Measurements from ENCODE around the gene RORC. TPM values are rescaled to one million over a fixed set of nuclear protein-coding genes. Genes with fewer than 3 reads are reported as not detected.

RORC gene
- total RNA-seq, 2 donors from 2014 or later: 32.3 to 51.4 TPM

DNA sequence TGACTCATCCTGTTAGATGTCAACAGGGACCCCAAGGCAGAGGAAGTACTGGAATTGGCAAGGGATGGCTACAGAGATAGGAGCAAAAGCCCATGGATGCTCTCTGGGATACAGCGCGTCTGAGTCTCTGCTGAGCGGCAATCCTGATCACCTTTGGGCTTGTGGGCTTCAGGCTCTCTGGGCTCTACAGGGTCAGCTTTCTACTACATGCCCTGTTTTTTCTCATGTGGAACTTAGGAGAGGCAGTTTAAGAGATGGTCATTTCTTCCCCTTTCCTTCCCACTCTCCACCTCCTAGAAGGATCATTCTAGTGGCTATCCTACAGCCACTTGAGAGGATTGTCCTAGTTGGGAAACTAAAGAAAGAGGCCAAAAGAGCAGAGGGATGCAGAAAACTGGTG is 27.7 kb downstream of the RORC start:
- Histone ChIP-seq H3K4me1 (no peaks in the 10 kb centered on the region), H3K27me3 (no peaks in the 10 kb centered on the region), H3K36me3 (replicated peaks in 1 of 2; ENCODE audit: insufficient read depth in 1 of 2, low read depth in 2 of 2) (peaks cover 0 to 4% of the 10 kb centered on the region in 2 donors), H3K4me3 (no peak overlapping the region), H3K9me3 (no peaks in the 10 kb centered on the region), H3K27ac (no peak overlapping the region)
- intact Hi-C loops (cut with DNase I): loop anchor here (2.0 kb wide), 1 partner anchor 21 kb away; no protein-coding TSS in a partner anchor
- TF ChIP-seq POLR2A (IDR thresholded peaks at IDR 0.05): no peak
- TF ChIP-seq, protein P1, sequence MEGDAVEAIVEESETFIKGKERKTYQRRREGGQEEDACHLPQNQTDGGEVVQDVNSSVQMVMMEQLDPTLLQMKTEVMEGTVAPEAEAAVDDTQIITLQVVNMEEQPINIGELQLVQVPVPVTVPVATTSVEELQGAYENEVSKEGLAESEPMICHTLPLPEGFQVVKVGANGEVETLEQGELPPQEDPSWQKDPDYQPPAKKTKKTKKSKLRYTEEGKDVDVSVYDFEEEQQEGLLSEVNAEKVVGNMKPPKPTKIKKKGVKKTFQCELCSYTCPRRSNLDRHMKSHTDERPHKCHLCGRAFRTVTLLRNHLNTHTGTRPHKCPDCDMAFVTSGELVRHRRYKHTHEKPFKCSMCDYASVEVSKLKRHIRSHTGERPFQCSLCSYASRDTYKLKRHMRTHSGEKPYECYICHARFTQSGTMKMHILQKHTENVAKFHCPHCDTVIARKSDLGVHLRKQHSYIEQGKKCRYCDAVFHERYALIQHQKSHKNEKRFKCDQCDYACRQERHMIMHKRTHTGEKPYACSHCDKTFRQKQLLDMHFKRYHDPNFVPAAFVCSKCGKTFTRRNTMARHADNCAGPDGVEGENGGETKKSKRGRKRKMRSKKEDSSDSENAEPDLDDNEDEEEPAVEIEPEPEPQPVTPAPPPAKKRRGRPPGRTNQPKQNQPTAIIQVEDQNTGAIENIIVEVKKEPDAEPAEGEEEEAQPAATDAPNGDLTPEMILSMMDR (IDR thresholded peaks at IDR 0.05): no peak
- DNase-seq (no peak), ATAC-seq (no peak)
- WGBS, 2 donors: 89 to 100% methylated on average over 3 of the region's 3 CpGs

DNA sequence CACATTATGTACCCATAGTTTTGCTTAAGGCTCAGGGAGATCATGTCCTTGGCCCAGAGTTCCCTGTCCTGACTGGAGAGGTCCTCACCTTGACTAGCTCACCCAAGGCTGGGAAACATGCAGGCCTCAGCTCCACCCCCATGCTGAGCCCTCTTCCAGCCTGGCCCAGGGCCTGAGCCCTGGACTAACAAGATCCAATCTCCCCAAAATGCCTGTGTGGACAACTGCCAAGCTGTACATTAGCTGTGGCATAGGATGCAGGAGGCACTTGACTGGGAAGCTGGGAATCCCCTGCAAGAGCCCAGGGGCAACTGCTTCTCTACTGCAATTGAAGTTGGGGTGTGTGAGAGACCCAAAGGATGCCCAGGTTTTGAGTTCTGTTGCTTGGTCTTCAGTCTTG is 28.4 kb downstream of the RORC start:
- Histone ChIP-seq H3K9me3 (no peaks in the 10 kb centered on the region), H3K27ac (no peak overlapping the region), H3K4me1 (no peaks in the 10 kb centered on the region), H3K36me3 (replicated peaks in 1 of 2; ENCODE audit: insufficient read depth in 1 of 2, low read depth in 2 of 2) (peaks cover 0 to 4% of the 10 kb centered on the region in 2 donors), H3K27me3 (no peaks in the 10 kb centered on the region), H3K4me3 (no peak overlapping the region)
- ATAC-seq (no peak), DNase-seq (no peak)
- no peak for TF ChIP-seq POLR2A (IDR thresholded peaks at IDR 0.05)
- TF ChIP-seq, protein P1 (IDR thresholded peaks at IDR 0.05): no peak
- intact Hi-C loops (cut with DNase I): no loop called here

GRCh38 chr1:151802372-151802771 is 29.2 kb downstream of the RORC start:
- Histone ChIP-seq H3K27ac (no peak overlapping the region), H3K36me3 (replicated peaks in 1 of 2; ENCODE audit: insufficient read depth in 1 of 2, low read depth in 2 of 2) (peaks cover 0 to 3% of the 10 kb centered on the region in 2 donors), H3K4me1 (no peaks in the 10 kb centered on the region), H3K27me3 (no peaks in the 10 kb centered on the region), H3K4me3 (no peak overlapping the region), H3K9me3 (no peaks in the 10 kb centered on the region)
- intact Hi-C loops (cut with DNase I): no loop called here
- DNase-seq: no peak
- 90 to 96% methylated on average over 4 to 5 of the region's 5 CpGs for WGBS, 2 donors
- no peak for ATAC-seq
- TF ChIP-seq, protein P1 (IDR thresholded peaks at IDR 0.05): no peak
- TF ChIP-seq POLR2A (IDR thresholded peaks at IDR 0.05): no peak

DNA sequence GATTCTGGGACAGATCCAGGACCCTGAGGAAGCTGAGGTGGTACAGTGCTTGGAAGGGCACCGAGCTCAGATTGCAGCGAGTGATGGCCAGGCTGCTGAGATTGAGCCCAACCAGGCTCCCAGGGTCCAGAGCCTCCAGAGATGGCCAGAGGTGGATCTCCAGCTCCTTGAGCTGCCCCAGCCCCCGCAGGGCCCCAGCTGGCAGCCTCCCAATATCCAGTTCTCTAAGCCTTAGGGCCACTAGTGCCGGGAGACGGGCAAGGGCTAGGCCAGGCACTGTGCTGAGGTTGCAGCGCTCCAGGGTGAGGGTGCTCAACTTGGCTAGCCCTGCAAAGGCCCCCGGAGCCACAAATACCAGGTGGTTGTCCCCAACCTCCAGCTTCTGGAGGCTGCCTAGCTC is 29.8 kb downstream of the RORC start:
- H3K27me3 ChIP-seq: no peaks in the 10 kb centered on the region
- H3K4me3 ChIP-seq: no peak overlapping the region
- intact Hi-C loops (cut with DNase I): no loop called here
- no peaks in the 10 kb centered on the region for H3K4me1 ChIP-seq
- 88 to 90% methylated on average over 2 to 7 of the region's 7 CpGs for WGBS, 2 donors
- H3K9me3 ChIP-seq: no peaks in the 10 kb centered on the region
- H3K36me3 ChIP-seq (replicated peaks in 1 of 2; ENCODE audit: insufficient read depth in 1 of 2, low read depth in 2 of 2): no peaks in the 10 kb centered on the region
- DNase-seq: no peak
- TF ChIP-seq POLR2A (IDR thresholded peaks at IDR 0.05): no peak
- TF ChIP-seq, protein P1 (IDR thresholded peaks at IDR 0.05): no peak
- no peak for ATAC-seq
- H3K27ac ChIP-seq: no peak overlapping the region

- intact Hi-C loops (cut with DNase I): no loop called here
- DNase-seq (no peak), ATAC-seq (no peak)
- no peaks in the 10 kb centered on the region for H3K36me3 ChIP-seq (replicated peaks in 1 of 2; ENCODE audit: insufficient read depth in 1 of 2, low read depth in 2 of 2)
- no peak overlapping the region for H3K4me3 ChIP-seq
- no peaks in the 10 kb centered on the region for H3K27me3 ChIP-seq
- TF ChIP-seq, protein P1 (IDR thresholded peaks at IDR 0.05): no peak
- no peak for TF ChIP-seq POLR2A (IDR thresholded peaks at IDR 0.05)
- 91 to 93% methylated on average over 5 to 12 of the region's 12 CpGs for WGBS, 2 donors
- no peaks in the 10 kb centered on the region for H3K9me3 ChIP-seq
- H3K4me1 ChIP-seq: no peaks in the 10 kb centered on the region
- H3K27ac ChIP-seq: no peak overlapping the region
Observed at GRCh38 chr1:151801310-151801820, 30.2 kb downstream of the RORC start.
